Kidney (tissue), 14 donors: ENCODE results near the gene ABLIM3. TPM values are rescaled to one million over a fixed set of nuclear protein-coding genes. Genes with fewer than 3 reads are reported as not detected.

Experiments
- DNase-seq, 5 donors: peaks; one replicate each; pipeline ENCODE4 v3.0.0-alpha.2; 2013 to 2020
- FAIRE-seq: peaks from 2 replicates; lab custom pipeline; 2012; peaks lifted over from hg19 to GRCh38; lab: Jason Lieb, UNC
- H3K27ac ChIP-seq, 2 donors: one replicate each; pipeline ENCODE4 v1.7.0; 2013; ENCODE audit warnings: low read depth in 2 of 2, low read length in 2 of 2, inconsistent platforms in 1 of 2
- H3K27me3 ChIP-seq: one replicate; pipeline ENCODE4 v1.7.1; 2013; ENCODE audit warnings: low read length, inconsistent platforms; ENCODE audit not compliant: control insufficient read depth, insufficient read depth
- H3K36me3 ChIP-seq, 3 donors: one replicate each; pipeline versions ENCODE4 v1.7.0 to v1.7.1; 2013; ENCODE audit warnings: low read length in 3 of 3, control low read depth in 1 of 3, inconsistent platforms in 1 of 3; ENCODE audit not compliant: insufficient read depth in 3 of 3, control insufficient read depth in 2 of 3
- H3K4me1 ChIP-seq, 3 donors: one replicate each; pipeline versions ENCODE4 v1.7.0 to v1.7.1; 2013; ENCODE audit warnings: low read length in 3 of 3, inconsistent platforms in 1 of 3, low read depth in 1 of 3; ENCODE audit not compliant: control insufficient read depth in 2 of 3, insufficient read depth in 2 of 3
- H3K4me3 ChIP-seq, 3 donors: one replicate each; pipeline versions ENCODE4 v1.7.0 to v1.8.1; 2013; ENCODE audit warnings: low read length in 3 of 3, control low read depth in 1 of 3, inconsistent platforms in 1 of 3
- H3K9ac ChIP-seq, 3 donors: one replicate each; pipeline versions ENCODE4 v1.7.0 to v1.7.1; 2013; ENCODE audit warnings: low read length in 3 of 3, control low read depth in 1 of 3, inconsistent platforms in 1 of 3
- H3K9me3 ChIP-seq, 3 donors: one replicate each; pipeline versions ENCODE4 v1.7.0 to v1.7.1; 2013; ENCODE audit warnings: low read length in 3 of 3, control low read depth in 1 of 3, inconsistent platforms in 1 of 3; ENCODE audit not compliant: control insufficient read depth in 2 of 3, insufficient read depth in 1 of 3
- intact Hi-C: fragments of 100-400 bp; cut with DNase I; formaldehyde crosslinking; loops from one replicate; pipeline ENCODE4 v1.11.1; 2022
- polyA plus RNA-seq: library from polyadenylated mRNA; stranded (reverse); fragments of 350-450 nt; fragmentation: Illumina TruSeq; extraction: RNeasy Lipid Tissue Mini Kit (QIAGEN cat#74804); gene quantifications from one replicate; pipeline ENCODE4 v1.2.3, GENCODE V29; 2014; ENCODE audit warnings: low read depth, low replicate concordance; ENCODE audit not compliant: insufficient read depth
- total RNA-seq: library from RNA; stranded (reverse); fragmentation: NEBNext Ultra II Directional; extraction: Animal tissue kit (Norgen Biotek cat#: 25700); gene quantifications from one replicate; pipeline ENCODE4 v1.2.1, GENCODE V29; 2021
- TF ChIP-seq, protein P1 (sequence below): IDR thresholded peaks from 3 replicates; pipeline ENCODE4 v1.5.1; 2012; ENCODE audit warnings: mild to moderate bottlenecking, moderate library complexity, borderline replicate concordance; ENCODE audit not compliant: insufficient read depth; ENCODE audit errors: extremely low read depth
- donor health status: control.
- donor health status: control.
- donor health status: control.
- donor health status: control.
- donor health status: control.
- donor health status: DM: yes; HTN: yes; CAD: no.
- donor health status: Normal renal cell carcinoma (clear cell type).

ABLIM3 gene
- total and polyA plus RNA-seq, 2 donors from 2014 or later = 20.1 to 21.7 TPM

DNA sequence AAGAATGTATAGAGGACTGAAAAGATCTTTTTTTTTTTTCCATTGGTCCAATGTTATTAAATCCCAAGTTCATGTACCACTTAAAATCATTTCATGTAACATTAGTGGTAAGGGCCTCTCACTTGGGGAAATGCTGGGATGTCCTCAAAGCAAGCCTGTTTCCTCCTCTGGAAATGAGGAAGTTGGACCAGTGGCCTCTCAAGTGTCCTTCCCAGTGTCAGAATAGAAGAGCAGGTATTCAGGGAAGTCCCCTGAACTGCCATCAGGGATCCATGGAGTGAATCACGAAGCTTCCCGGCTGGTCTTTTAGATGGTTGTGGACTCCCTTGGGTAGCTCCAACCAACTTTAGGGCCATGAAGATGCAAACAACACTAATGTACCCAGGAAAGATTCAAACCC lies 75.2 kb downstream of the ABLIM3 start:
- H3K27ac ChIP-seq = no peak overlapping the region
- intact Hi-C loops = no loop called here

DNA sequence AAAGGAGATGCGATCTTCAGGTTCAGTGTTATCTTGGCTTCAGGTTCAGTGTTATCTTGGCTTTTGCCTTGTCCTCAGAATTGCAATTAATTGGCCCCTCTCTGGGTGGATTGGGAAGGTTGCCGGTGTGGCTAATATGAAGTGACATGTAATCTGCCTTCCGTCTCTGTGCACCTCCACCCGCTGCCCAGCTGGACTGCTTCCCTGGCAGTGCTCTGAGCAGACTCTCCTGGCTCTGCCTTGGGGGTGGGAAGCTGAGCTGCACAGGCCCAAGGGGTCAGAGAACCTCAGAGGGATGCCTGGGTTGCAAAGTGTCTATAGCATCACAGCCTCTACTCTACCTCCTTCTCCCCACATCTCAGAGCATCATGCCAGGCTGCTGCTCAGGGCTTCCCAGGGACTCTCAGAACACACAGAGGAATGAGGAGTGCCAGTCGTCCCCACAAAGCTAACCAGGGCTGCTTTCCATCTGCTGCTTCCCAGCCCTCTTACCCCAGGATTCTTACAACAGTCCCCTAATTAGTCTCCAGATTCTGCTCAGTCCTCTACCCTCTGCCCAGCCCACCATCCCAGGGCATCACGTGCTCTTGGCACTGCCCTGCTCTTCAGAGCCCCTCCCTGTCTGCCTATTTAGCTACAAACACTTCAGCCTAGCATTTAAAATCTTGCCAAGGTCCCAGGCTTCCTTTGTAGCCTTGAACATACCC lies 76.0 kb downstream of the ABLIM3 start:
- intact Hi-C loops = no loop called here
- no peak for DNase-seq

More for the DNA sequence above, 75.2 kb downstream of the ABLIM3 start:
- H3K4me1 ChIP-seq = peaks cover 0 to 3% (median 0%) of the 10 kb centered on the region in 3 donors
- H3K9ac ChIP-seq = no peak overlapping the region
- H3K4me3 ChIP-seq = no peak overlapping the region
- H3K36me3 ChIP-seq = peaks cover 0 to 2% (median 0%) of the 10 kb centered on the region in 3 donors
- TF ChIP-seq, protein P1, sequence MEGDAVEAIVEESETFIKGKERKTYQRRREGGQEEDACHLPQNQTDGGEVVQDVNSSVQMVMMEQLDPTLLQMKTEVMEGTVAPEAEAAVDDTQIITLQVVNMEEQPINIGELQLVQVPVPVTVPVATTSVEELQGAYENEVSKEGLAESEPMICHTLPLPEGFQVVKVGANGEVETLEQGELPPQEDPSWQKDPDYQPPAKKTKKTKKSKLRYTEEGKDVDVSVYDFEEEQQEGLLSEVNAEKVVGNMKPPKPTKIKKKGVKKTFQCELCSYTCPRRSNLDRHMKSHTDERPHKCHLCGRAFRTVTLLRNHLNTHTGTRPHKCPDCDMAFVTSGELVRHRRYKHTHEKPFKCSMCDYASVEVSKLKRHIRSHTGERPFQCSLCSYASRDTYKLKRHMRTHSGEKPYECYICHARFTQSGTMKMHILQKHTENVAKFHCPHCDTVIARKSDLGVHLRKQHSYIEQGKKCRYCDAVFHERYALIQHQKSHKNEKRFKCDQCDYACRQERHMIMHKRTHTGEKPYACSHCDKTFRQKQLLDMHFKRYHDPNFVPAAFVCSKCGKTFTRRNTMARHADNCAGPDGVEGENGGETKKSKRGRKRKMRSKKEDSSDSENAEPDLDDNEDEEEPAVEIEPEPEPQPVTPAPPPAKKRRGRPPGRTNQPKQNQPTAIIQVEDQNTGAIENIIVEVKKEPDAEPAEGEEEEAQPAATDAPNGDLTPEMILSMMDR = no peak
- H3K27me3 ChIP-seq = no peaks in the 10 kb centered on the region
- H3K9me3 ChIP-seq = no peaks in the 10 kb centered on the region
- no peak for DNase-seq
- FAIRE-seq = no peak

DNA sequence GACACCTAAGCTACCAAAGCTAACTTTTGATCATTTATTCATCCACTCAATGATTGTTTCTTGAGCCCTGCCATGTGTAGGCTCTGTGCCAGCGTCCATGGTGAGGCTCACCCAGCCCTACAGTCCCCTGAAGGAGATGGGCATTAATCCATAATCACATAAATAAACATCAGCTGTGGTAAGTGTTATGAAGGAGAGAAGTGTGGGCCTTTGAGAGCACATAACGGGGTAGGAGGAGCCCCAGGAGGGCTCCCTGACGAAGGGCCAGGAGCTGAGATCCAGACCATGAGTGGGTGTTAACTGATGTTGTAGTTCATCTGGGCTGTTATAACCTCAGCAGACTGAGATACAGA lies 76.5 kb downstream of the ABLIM3 start:
- H3K4me1 ChIP-seq = peaks cover 0 to 3% (median 0%) of the 10 kb centered on the region in 3 donors
- DNase-seq = no peak
- H3K9ac ChIP-seq = no peak overlapping the region
- no peaks in the 10 kb centered on the region for H3K27me3 ChIP-seq
- H3K9me3 ChIP-seq = no peaks in the 10 kb centered on the region
- TF ChIP-seq, protein P1 = no peak
- intact Hi-C loops = no loop called here
- H3K4me3 ChIP-seq = no peak overlapping the region
- H3K27ac ChIP-seq = no peak overlapping the region
- peaks cover 0 to 2% (median 0%) of the 10 kb centered on the region in 3 donors for H3K36me3 ChIP-seq
- FAIRE-seq = no peak

More for the DNA sequence above, 76.0 kb downstream of the ABLIM3 start:
- H3K9ac ChIP-seq = no peak overlapping the region
- H3K27me3 ChIP-seq = no peaks in the 10 kb centered on the region
- TF ChIP-seq, protein P1 = no peak
- no peaks in the 10 kb centered on the region for H3K9me3 ChIP-seq
- no peak for FAIRE-seq
- peaks cover 0 to 2% (median 0%) of the 10 kb centered on the region in 3 donors for H3K36me3 ChIP-seq
- no peak overlapping the region for H3K27ac ChIP-seq
- H3K4me3 ChIP-seq = no peak overlapping the region
- peaks cover 0 to 3% (median 0%) of the 10 kb centered on the region in 3 donors for H3K4me1 ChIP-seq

DNA sequence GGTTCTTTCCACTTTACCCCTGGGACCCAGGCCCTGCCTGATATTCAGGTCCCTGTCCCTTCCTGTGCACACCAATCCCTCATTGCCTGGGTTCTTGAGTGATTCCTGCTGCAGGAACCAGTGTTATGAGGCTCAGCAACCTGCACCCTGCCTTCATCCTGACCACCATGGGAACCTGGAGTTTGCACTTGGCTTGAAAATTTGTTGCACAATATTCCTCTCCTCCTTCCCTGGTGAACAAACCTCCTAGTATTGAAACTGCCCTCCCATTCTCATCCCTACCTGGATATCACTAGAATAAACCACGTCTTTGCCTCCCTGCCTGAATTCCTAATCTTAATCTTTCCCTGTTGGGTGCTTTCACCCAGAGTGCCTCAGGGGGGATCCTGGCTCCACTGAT lies 78.3 kb downstream of the ABLIM3 start:
- no peak overlapping the region for H3K4me3 ChIP-seq
- FAIRE-seq (no peak), DNase-seq (no peak)
- peaks cover 0 to 3% (median 0%) of the 10 kb centered on the region in 3 donors for H3K4me1 ChIP-seq
- intact Hi-C loops = no loop called here
- no peaks in the 10 kb centered on the region for H3K9me3 ChIP-seq
- peaks cover 0 to 2% (median 0%) of the 10 kb centered on the region in 3 donors for H3K36me3 ChIP-seq
- no peak overlapping the region for H3K27ac ChIP-seq
- TF ChIP-seq, protein P1 = no peak
- H3K9ac ChIP-seq = no peak overlapping the region
- H3K27me3 ChIP-seq = no peaks in the 10 kb centered on the region
